GM03348 (cell line): Measurements from ENCODE around the gene LPCAT1.
"Not testable (repeated sequence)": the region's sequence is repeated elsewhere in the genome, so short reads cannot be mapped to it uniquely, and the experiment has no call there.

Source experiments
- DNase-seq: peaks from one replicate; pipeline ENCODE4 v3.0.0; 2012; ENCODE audit warnings: low spot score

Gene LPCAT1

GRCh38 chr5:1541702-1542400, 18.1 kb upstream of the LPCAT1 start:
- no peak for DNase-seq

DNA sequence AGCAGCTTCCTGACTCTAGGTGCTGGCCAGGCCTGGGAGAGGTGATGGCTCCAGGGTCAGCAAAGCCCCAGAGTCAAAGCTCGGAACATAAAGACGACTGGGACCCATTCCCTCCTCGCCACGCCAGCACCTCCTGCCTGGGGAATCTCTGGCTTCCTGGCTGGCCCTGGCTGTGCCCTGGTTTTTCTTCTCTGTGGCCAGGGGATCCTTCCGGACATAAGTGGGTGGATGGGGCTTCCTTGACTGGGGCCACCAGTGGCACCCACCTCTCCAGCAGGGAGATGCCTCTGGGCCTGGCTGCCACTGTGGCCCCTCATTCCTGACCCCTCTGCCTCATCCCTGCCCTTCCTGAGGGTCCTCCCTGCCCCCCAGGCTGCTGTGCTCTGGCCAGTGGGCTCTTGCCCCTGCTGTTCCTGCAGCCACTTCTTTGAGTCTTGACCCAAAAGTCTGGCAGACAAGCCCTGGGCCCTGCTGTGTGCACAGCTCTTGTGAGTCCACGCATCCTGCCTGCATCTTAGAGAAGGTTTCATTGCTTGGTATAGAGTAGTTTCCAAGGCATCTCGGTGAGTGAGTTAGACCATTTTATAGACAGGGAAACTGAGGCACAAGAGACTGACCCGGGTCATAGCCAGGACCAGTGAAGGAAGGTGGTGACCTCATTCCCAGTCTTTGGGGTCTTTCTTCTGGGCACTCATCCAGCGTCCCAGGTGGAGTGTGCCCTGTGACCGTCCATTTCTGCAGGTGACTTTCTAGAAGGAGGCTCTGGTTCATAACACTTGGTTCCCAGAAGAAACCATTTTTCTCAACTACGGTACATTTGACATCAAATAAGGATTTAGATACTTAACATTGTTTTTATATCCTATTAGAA, 17.3 kb upstream of the LPCAT1 start:
- DNase-seq = no peak

GRCh38 chr5:1540166-1540565, 16.4 kb upstream of the LPCAT1 start:
- no peak for DNase-seq

DNA sequence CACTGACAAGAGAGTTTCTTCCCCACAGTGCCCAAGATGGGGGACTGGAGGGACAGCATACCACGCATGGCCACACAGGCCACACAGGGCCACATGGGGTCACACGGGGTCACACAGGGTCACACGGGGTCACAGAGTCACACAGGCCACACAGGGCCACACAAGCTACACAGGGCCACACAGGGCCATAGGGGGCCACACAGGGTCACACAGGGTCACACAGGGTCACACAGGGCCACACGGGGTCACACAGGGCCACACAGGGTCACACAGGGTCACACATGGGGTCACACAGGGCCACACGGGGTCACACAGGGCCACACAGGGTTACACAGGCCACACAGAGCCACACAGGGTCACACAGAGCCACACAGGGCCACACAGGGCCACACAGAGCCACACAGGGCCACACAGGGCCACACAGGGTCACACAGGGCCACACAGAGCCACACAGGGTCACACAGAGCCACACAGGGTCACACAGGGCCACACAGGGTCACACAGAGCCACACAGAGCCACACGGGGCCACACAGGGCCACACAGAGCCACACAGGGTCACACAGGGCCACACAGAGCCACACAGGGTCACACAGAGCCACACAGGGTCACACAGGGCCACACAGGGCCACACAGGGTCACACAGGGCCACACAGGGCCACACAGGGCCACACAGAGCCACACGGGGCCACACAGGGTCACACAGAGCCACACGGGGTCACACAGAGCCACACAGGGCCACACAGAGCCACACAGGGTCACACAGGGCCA, 15.8 kb upstream of the LPCAT1 start:
- not testable (repeated sequence) for DNase-seq

- no peak for DNase-seq
Observed at GRCh38 chr5:1538741-1539392, 15.1 kb upstream of the LPCAT1 start.

DNA sequence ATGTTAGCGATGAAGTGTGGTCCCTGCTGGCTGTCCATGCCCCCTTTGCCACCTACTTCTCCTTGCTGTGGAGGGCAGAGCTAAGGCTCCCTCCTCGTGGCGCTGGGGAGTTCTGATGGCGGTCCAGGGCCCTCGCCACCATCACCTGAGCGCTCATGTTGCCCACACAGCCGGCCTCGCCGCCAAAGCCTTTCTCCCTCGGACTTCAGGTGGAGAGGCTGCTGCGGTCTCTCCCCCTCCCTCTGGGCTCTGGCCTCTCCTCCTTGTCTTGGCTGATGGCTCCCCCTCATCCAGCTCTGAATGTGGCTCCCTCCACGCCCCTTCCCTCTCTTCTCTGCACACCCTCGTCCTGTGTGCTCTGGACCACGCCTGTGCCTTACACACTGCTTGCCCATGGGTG, 14.5 kb upstream of the LPCAT1 start:
- no peak for DNase-seq

- no peak for DNase-seq
Observed at GRCh38 chr5:1537603-1538154, 13.9 kb upstream of the LPCAT1 start.

- no peak for DNase-seq
Observed at GRCh38 chr5:1536871-1537602, 13.3 kb upstream of the LPCAT1 start.

- no peak for DNase-seq
Observed at GRCh38 chr5:1536322-1536845, 12.6 kb upstream of the LPCAT1 start.

DNA sequence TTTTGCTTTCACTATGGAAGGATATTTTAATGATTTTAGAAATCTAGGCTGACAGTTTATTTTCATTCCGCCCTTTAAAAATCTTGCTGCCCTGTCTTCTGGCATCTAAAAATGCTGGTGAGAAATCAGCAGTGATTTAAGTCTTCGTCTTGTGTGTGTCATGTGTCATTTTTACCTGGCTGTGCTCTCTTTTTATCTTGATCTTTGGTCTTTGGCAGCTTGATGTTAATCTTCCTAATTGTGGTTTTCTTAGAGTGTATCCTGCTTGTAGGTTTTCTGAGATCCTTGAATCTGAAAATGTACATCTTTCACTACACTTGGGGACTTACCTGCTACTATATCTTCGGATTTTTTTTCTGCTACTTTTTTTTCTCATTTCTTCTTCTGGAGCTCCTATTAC, 11.9 kb upstream of the LPCAT1 start:
- DNase-seq = no peak

DNA sequence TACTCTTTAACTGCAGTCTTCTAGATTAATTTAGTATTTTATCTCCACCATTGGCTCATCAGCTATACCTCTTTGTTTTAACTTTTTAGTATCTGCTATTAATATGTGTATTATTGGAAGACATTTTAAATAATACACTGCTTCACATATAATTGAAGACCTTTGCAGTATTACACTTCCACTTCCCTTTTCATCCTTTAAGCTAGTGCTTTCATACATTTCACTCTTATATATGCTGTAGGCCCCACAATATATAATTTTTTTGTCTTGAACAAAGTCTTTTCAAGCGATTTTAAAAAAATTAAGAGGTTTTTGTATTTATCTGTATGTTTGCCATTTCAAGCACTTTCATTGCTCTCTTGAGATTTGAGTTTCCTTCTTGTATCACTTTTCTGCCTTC, 8.6 kb upstream of the LPCAT1 start:
- no peak for DNase-seq

GRCh38 chr5:1529498-1529897, 5.7 kb upstream of the LPCAT1 start:
- no peak for DNase-seq

DNA sequence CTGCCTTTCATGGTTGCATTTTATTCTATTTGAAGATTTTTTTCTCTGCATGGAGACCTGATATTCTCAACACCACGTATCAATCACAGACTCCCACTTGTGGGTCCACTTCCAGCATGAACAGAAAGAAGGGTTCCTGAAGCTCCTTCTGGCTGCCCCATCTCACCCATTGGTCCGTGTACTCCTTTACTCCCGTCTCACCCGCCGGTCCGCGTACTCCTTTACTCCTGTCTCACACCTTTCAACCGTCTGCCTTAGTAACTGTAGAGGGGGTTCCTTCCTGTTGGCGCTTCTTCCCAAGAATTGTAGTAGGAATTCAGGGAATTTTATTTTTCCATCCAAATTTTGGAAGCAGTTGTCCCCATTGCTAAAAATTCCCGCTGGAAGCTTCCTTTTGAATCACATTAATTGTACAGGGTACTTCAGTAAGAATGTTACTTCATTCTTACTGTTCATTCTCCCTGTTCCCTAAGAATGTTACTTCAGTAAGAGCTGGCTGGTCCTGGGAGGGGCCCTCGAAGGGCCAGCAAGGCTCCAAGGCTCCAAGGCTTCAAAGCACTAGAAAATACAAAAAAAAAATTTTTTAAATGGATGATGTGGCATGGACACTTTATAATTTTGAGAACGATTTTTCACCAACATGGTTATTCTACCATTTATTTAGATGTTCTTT, 3.9 kb upstream of the LPCAT1 start:
- DNase-seq = no peak

- no peak for DNase-seq
Observed at GRCh38 chr5:1526681-1527131, 2.9 kb upstream of the LPCAT1 start.

DNA sequence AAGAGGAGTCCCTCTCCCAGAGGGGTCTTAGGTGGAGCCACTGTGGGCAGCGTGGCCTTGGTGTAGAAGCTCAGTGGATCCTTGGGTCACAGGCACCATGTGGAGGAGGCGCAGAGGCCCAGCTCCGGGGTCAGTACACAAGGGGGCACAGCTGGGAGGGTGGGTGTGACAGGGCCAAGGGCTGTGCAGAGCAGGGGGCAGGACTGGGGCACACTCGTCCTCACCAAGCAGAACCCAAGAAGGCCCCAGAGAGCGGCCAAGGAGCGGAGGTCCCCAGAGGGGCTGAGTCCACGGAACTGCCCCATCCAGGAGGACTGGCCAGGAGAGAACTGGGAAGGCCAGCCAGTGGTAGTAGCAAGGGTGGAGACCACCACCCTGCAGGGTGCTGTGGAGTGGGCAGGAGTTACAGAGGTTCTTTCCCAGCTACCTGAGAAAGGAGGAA, 2.5 kb upstream of the LPCAT1 start:
- DNase-seq = no peak

DNA sequence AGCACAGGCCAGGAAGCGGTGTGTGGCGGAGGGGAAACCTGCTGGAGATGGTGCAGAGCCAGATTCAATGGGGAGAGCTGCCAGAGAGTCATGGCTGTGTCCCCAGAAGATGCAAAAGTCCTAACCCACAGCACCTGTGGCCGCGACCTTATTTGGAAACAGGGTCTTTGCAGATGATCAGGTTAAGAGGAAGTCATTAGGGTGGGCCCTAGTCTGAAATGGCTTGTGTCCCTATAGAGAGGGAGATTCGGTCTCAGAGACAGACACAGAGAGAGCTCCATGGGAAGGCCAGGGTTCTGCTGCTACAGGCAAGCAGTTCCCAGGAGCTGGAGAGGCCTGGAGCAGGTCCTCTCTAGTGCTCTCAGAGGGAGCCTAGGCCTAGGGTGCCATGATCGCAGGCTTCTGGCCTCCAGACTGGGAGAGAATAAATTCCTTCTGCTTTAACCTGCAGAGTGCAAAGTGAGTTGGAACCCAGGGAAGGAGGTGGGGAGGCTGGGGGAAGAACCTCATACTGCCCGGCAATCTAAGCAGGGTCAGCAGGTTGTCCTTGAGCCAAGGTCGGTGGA, 1.9 kb upstream of the LPCAT1 start:
- DNase-seq = no peak

GRCh38 chr5:1524799-1525623, 1.3 kb upstream of the LPCAT1 start:
- DNase-seq = no peak

- no peak for DNase-seq
Observed at GRCh38 chr5:1524481-1524798, 680 bp upstream of the LPCAT1 start.

DNA sequence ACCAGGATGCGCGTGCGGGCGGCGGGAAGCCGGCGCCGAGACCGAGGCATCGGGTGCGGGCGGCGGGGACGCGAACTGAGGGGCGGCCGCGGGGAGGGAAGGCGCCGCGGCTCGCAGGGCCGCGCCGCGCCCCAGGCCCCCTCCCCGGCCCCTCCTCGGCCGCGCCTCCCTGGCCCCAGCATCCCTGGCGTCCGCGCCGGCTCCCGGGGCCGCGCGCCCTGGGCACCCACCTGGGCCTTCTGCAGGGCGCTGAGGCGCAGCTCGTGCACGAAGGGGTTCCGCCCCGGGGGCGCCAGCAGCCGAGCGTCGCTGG, 324 bp downstream of the LPCAT1 start:
- DNase-seq = no peak
